HEK293T (cell line): ENCODE measurements around the gene PEAK3.

Source experiments
- ARNT ChIP-seq: fragments of 450-650 bp; IDR thresholded peaks from 2 replicates; pipeline ENCODE4 v1.6.1; 2017; ENCODE audit warnings: mild to moderate bottlenecking
- BHLHE40 ChIP-seq: fragments of 450-650 bp; IDR thresholded peaks from 2 replicates; pipeline ENCODE4 v1.6.1; 2016; ENCODE audit warnings: mild to moderate bottlenecking, moderate library complexity, borderline replicate concordance
- FOXA1 ChIP-seq: fragments of 450-650 bp; IDR thresholded peaks from 2 replicates; pipeline ENCODE4 v1.6.1; 2016; ENCODE audit warnings: mild to moderate bottlenecking
- FOXK2 ChIP-seq: fragments of 450-650 bp; IDR thresholded peaks from 2 replicates; pipeline ENCODE4 v1.6.1; 2016; ENCODE audit warnings: mild to moderate bottlenecking
- FOXM1 ChIP-seq: fragments of 450-650 bp; IDR thresholded peaks from 2 replicates; pipeline ENCODE4 v1.6.1; 2017; ENCODE audit warnings: mild to moderate bottlenecking, borderline replicate concordance
- HDGF ChIP-seq: fragments of 450-650 bp; IDR thresholded peaks from 2 replicates; pipeline ENCODE4 v1.6.1; 2017; ENCODE audit warnings: antibody characterized with exemption, borderline replicate concordance
- SP1 ChIP-seq: fragments of 450-650 bp; IDR thresholded peaks from 2 replicates; pipeline ENCODE4 v1.6.1; 2017
- SUZ12 ChIP-seq: fragments of 450-650 bp; IDR thresholded peaks from 2 replicates; pipeline ENCODE4 v1.6.1; 2016; ENCODE audit warnings: mild to moderate bottlenecking
- TARDBP ChIP-seq: fragments of 450-650 bp; IDR thresholded peaks from 2 replicates; pipeline ENCODE4 v1.6.1; 2016
- ZNF384 ChIP-seq: fragments of 450-650 bp; IDR thresholded peaks from 2 replicates; pipeline ENCODE4 v1.6.1; 2016

GRCh38 chr19:2269244-2270156 is 12.5 kb downstream of the PEAK3 start:
- TF ChIP-seq FOXA1 (no peak), SUZ12 (no peak), FOXM1 (no peak), HDGF (no peak), ZNF384 (no peak), BHLHE40 (no peak), SP1 (no peak), ARNT (no peak), FOXK2 (no peak), TARDBP (no peak)
